Stimulated activated CD8-positive, alpha-beta memory T cell treated with anti-CD3 and anti-CD28 coated beads, Interleukin-7, amount 100 ng/mL, for 24 hours (primary cell): ENCODE data around the gene LAIR2.

Experiments used
- DNase-seq: peaks from one replicate; pipeline ENCODE4 v3.0.0-alpha.2; 2020; ENCODE audit warnings: low read depth

The LAIR2 gene

GRCh38 chr19:54534156-54534555, 31.5 kb downstream of the LAIR2 start:
- DNase-seq = no peak

- no peak for DNase-seq
These were observed 33.0 kb downstream of the LAIR2 start for GRCh38 chr19:54535601-54536000.

- DNase-seq = no peak
These were observed 34.3 kb downstream of the LAIR2 start for GRCh38 chr19:54536956-54537355.

GRCh38 chr19:54541712-54542111, 39.1 kb downstream of the LAIR2 start:
- DNase-seq = no peak

- no peak for DNase-seq
These were observed 46.2 kb downstream of the LAIR2 start for GRCh38 chr19:54548806-54549205.

DNA sequence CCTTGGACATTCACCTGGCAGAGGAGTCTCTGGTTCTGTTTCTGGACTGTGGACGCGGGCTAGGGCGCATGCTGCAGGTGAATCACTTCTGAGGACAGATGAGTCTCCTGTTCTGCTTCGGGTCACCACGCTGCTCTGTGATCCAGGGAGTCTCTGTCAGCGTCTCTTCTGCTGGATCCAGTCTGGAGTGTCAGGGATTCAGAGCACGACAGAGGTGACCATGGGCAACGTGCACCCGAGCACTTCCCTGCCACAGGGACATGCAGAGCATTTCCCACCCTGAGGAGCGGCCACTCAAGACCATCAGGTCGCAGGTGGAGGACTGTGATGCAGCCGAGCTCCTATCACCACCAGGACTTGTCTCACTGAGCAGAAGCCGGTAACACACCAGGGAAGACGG, 46.6 kb downstream of the LAIR2 start:
- no peak for DNase-seq

- DNase-seq = no peak
These were observed 48.7 kb downstream of the LAIR2 start for GRCh38 chr19:54551293-54551692.

DNA sequence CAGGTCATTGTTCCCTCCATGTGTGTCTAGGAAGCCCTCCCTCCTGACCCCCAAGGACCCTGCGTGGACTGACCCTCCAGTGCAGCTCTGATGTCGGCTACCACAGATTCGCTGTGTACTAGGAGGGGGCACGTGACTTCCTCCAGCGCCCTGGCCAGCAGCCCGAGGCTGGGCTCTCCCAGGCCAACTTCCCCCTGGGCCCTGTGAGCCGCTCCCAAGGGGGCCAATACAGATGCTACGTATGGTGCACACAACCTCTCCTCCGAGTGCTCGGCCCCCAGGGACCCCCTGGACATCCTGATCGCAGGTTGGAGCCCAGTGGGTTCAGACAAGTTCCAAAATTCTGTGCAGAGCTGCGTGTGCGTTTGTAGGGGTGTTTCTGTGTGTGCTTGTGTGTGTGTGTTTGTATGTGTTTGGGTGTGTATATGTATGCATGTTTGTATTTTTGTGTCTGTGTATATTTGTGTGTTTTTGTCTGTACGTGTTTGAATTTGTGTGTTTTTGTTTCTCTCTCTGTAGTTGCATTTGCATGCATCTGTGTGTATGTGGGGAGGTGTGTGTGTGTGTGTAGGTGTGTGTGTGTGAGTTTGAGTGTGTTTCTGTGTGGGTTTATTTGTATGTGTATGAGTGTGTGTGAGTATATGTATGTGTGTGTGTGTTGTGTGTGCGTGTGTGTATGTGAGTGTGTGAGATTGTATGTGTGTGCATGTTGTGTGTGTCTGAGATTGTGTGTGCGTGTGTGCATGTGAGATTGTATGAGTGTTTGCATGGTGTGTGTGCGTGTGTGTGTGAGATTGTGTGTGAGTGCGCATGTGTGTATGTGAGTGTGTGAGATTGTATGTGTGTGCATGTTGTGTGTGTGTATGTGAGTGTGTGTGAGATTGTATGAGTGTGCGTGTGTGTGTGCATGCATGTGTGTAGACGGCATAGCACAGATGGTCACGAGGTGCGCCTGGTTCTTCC, 49.6 kb downstream of the LAIR2 start:
- no peak for DNase-seq

DNA sequence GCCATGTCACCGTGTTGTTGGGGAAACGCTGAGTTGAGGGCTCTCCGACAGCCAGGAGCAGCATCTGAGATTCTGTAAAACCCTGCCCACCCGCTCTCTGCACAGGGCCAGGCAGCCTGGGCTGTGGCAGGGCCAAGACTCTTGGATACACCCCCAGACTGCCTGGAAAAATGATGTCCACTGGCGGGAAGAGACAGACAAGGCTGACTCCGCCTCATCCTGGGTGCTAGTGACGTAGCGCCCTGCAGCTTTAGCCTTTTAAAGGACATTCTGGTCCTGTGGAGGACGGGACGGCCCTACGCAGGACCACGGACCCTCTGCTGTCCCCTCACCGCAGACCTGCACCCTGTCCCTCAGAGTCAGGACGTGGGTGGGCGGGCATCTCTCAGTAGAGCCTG, 50.3 kb downstream of the LAIR2 start:
- no peak for DNase-seq

DNA sequence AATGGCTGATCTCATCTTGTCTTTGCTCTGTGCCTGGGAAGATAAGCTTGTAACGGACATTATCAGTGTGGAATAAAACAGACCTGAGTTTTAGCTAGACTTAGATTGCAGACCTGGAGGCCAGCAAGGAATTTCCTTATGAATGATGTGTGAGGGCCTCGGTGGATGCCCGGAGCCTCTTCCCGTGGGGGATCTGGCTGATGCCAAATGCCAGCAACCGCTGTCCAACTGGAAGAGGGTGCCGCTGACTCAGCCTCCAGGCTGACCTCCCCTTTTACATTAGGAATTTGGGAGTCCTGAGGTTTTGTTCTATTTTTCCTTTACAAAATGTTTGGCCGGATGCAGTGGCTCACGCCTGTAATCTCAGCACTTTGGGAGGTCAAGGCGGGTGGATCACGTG, 51.4 kb downstream of the LAIR2 start:
- no peak for DNase-seq

DNA sequence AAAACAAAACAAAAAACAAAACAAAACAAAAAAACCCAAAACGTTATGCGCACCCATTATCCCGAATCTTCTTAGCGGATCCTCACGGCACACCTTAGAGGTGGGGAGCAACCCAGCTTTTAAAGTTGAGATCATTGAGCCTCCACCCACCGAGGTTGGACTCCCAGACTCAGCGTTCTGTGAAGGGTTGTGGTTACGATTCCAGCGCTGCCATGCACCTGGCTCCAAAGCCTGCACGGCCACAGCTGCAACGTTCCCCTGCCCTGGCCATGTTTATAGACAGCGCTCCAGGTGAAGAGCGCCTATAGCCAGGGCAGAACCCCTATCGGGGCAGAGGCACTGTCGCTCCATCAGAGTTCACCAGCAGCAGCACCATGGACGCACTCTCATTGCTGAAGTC, 52.3 kb downstream of the LAIR2 start:
- no peak for DNase-seq

DNA sequence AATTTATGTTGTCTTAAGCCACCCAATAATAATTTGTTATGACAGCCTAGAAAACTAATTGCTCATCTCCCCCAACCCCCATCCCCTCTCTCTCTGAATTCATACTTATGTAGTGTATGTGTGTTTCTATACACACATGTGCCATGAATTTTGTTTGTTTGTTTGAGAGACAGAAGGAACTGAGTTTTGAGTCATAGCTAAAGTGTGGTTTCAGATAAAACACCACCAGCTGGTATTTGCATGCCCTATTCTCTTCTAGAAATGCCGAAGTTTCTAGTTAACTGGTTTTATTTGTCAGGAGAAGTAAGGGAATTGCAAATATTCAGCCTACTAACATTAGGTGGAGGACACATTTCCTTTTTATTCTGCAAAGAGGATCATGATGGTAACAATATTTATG, 53.6 kb downstream of the LAIR2 start:
- no peak for DNase-seq

DNA sequence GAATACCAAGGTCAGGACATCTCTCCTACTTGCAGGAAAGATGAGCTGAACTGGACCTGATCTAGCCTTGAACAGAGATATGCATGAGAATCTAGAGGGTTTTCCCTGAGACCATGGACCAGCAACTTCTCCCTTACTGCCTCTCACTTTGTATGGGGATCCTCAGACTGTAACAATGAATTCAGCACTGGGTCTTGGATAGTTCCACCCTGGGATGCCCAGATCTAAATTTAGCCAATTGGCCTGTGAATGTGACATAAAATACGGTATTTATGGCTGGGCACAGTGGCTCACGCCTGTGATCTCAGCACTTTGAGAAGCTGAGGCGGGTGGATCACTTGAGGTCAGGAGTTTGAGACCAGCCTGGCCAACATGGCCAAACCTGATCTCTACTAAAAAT, 55.7 kb downstream of the LAIR2 start:
- DNase-seq = no peak
